HG03139 (cell line): ENCODE data around the gene SARDH.

Experiments
- ATAC-seq: cut with Tn5 transposase; IDR thresholded peaks from one replicate; pipeline ENCODE4 v1.9.1; 2021; ENCODE audit not compliant: unreplicated experiment

SARDH gene

DNA sequence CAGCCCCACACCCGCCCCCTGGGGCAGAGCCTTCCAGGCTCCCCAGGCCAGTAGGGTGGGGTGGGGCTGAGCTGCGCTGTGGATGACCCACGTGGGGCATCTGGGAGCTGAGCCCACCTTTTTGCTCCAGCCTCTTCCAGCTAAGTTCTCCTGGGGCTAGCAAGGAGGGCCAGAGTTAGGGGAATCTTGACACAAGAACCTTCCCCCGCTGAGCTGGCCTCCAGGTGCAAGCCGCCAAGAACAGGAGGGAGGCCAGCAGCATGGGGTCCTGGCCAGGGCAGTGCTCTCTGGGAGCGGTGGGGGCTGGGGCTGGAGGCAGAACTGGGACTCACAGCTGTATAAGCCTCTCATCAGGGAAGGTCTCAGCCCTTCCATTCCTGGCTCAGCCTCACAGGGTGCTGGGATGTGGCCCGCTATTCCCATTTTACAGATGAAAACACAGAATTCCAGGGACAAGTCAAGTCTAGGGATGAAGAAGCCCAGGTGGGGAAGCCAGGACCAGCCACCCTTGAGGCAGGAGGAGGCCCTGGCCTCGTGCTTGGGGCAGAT, 21.5 kb downstream of the SARDH start:
- ATAC-seq = no peak

- no peak for ATAC-seq
These were observed 22.1 kb downstream of the SARDH start for GRCh38 chr9:133715866-133716563.

- ATAC-seq = no peak
These were observed 22.8 kb downstream of the SARDH start for GRCh38 chr9:133715295-133715865.

DNA sequence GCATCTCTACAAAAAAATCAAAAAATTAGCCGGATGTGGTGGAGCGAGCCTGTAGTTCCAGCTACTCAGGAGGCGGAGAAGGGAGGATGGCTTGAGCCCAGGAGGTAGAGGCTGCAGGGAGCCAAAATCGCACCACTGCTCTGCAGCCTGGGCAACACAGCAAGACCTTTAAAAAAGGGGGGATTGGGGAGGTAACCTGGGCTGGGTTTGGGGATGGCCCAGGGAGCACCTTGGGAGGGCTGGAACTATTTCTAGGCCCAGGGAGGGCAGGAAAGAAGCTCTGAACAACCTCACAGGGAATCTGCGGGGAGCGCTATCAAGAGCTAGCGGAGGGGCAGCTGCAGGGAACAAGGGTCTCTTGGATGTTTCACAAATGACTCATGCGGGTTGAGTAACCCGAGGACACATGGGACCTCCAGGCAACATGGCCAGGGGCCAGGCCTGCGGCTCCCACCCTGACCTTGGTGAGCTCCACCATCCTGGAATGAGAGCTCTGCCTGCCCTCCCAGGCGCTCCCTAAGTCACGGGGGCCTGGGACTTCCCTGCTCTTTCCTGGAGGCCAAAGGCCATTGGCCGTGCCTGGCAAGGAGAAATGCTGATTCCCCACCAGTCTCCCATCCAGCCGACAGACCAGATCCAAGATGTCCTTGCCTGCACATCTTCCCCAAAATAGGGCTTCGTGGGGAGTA, 23.4 kb downstream of the SARDH start:
- ATAC-seq = no peak

DNA sequence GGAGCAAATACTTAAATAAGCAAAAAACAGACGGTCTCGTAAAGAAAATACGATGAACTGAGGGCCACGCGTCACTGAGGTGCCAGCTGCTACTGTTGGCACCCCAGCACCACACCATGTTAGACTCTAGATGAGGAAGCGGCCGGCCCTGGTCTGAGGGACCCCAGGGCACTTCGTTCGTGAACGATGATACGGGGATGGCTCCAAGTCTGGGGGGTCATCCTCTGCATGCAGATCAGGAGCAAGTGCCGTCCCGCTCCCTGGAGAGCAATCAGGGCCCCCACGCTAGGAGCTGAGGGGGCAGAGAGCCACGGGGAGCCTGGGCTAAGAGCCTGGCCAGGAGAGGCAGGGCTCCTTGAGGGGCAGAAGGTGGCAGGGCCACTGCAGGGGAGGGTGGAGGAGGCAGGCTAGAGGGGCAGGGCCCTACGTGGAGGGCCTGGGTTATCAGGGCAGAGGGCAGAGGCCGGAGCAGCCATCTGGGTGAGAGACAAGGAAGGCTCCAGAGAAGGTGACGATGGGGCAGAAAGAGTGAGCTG, 24.1 kb downstream of the SARDH start:
- ATAC-seq = no peak

DNA sequence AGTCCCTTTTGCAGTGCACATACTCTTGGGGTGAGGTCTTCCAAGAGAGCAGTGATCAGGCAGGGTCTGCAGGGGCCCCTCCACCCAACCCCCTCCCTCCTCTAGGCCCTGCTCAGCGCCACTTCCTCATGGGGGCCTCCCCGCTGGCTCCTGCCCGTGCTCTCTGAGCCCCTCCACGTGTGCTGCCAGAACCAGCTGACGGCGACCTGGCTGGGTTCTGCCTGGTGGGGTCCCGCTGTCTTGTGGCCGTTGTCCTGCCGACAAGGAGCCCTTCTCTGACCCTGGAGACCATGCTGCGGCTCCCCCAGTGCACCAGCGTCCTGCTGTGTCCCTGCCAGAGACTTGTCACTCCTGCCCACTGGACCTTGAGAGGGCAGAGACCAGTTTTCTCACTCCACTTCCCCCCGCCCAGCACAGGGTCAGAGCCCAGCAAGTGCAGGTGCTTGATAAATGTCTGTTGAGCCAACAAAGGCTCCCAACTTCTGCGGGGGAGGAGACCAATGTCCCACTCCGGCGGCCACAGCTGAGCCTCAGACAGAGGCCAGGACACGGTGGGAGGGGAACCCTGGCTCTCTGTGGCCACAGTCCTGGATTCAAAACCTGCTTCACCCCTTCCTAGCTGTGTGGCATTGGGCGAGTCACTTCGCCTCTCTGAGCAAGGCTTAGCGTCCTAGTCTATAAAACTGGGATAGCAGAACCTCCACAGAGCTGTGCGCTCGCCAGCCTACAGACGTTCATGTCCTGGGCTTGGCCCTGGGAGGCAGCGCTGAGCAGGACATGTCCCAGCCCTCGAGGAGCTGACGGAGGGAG, 24.8 kb downstream of the SARDH start:
- no peak for ATAC-seq

GRCh38 chr9:133712221-133713100, 25.7 kb downstream of the SARDH start:
- no peak for ATAC-seq

GRCh38 chr9:133711428-133712220, 26.5 kb downstream of the SARDH start:
- ATAC-seq = no peak

DNA sequence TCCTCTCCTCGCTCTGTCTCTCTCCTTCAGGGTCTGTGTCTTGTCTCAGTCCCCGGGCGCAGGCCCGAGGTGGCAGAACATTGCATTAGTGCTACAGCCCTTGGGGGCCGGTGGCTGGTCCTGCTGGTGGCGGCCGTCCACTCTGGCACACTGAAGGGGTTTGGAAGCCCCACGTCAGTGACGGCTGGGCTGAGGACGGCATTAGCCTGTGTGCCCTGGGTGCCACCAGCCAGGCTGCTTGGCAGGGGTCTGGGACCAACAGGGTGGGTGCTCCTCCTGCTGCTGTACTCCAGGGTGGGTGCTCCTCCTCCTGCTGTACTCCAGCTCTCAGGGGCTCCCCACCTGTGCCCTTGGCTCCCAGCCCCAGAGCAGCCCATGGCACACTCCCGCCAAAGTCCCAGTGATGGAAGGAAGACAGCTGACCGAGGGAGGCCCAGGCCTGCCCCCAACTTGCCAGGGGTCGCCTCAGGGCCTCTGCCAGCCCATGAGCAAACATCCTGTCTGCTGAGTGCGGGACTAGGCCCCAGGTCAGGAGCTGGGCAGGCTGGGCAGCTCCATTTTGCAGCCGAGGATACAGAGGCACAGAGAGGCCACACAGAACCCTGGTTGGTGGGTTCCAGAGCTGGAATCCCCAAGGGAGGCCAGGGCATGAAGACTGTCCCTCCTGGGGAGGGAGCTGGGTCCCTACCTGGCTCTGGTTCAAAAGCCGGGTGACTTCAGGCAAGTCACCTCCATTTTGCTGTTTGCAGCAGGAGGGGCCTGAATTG, 27.3 kb downstream of the SARDH start:
- no peak for ATAC-seq

DNA sequence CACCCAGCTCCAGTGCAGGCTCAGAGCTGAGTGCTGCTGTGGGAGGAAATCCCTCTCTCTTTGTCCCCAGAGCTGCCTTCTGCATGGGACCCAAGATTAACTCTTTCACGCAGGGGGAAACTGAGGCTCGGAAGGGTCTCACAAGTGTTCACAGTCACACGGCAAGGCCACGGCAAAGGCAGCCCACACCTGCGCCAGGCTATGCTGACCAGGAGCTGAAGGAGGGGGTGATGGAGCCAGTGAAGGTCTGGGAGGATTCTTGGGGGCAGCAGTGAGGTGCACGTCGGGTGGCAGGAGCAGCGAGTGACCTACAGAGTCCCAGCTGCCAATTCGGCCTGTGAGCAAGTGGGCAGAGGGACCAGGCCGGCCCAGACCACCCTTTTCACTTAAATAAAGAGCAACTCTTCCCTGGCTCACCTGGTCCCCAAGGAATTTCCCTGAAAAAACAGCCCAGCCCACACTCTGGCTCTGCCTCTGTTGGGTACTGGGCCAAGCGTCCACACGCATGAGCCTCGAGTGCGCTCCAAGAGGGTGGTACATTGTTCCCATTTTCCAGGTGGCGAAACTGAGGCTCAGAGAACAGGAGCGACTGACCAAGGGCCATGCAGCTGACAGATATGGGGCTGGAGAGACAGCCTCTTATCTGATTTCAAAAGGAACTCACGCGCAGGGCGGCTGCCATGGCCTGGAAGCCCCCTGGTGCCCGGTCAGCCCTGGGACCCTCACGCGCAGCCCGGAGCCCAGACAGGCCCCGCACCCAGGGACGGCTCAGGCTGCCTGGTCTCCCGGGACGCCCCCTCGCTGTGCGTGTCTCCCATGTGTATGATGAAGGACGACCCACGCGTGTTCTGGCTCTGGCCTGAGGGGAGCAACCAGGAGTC, 28.2 kb downstream of the SARDH start:
- no peak for ATAC-seq

- no peak for ATAC-seq
These were observed 29.0 kb downstream of the SARDH start for GRCh38 chr9:133709015-133709611.

GRCh38 chr9:133708246-133709014, 29.7 kb downstream of the SARDH start:
- no peak for ATAC-seq

DNA sequence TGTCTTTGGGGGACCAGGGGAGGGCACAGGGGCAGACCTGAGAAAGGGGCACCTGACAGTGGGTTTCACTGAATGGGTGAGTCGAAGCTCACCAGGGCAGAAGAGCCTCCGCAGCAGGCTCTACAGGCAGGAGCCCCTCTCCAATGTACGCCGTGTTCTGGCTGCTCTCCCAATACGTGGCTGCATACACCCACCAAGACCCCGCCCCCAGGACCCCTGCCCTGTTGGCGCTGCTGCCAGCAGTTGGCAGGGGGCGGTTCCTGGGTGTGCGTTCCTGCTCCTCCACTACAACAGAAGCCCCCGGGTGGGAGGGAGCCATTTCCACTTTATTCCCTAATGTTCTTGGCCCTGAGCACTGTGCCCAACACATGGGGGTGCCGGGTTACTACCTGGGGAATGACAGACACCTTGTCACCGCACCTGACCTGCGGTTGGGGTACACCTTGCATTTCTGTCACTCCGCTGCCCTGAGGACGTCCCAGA, 30.3 kb downstream of the SARDH start:
- no peak for ATAC-seq

DNA sequence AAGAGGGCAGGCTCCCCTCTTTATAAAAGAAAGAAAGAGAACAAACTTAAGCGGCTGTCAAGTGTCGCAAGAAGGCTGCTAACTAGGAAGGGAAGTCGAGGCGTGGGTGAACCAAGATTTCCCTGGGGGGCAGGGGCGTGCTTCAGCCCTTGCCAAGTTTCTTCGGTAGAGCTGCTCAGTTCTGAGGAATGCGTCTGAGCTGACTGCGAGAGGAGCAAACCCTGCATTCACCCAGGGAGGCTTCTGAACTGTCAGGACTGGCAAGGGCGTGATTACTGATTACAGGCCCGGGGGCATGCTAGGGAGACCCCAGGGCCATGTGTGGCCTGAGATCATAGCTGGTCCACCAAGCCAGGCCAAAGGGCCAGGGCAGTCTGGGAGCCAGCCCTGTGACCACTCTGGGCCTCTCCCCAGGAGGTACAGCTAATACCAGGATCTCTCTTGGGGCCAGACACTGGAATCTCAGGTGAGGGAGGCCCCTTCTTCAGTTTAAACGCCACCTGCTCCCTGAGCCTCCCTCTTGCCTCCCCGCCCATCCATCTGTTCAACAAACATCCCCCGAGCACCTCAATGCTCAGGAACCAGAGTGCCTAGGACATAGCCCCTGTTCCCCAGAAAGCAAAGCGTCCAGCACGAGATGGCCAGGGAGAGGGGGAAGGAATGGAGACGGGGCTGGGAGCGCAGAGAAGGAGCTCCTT, 30.9 kb downstream of the SARDH start:
- ATAC-seq = no peak

GRCh38 chr9:133706307-133707050, 31.7 kb downstream of the SARDH start:
- ATAC-seq = no peak
